ENCODE measurements around the gene ANLN.

ANLN gene

DNA sequence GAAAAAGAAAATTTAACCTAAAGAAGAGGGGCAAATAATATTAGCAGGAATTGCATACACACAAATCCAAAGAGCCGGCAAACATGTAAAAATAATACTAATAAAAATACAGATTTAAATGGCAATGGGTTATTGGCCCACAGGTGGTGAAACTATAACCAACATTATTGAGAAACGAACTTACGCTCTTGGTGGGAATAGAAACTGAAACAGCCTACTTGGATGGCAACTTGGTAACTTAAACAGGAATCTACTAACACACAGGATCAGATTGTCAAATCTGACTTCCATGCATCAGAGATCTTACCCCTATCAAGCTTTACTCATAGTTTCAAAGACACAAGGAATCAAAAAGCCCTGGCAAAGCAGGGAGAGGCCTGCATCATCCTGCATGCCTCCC, 66.5 kb downstream of the ANLN start:
- Histone ChIP-seq H3K36me3 (ENCODE audit: insufficient read depth, low read length) (peaks cover 36% of the 10 kb centered on the region; the same call in 1 of the 2 replicates), H3K9me3 (ENCODE audit: insufficient read depth, low read depth, low read length) (no peaks in the 10 kb centered on the region), H3K9ac (ENCODE audit: low read depth, low read length, poor library complexity, severe bottlenecking) (no peak overlapping the region), H3F3A (ENCODE audit: low read depth) (no peaks in the 10 kb centered on the region), H3K4me3 (ENCODE audit: low read length, poor library complexity, severe bottlenecking) (no peak overlapping the region), H2AFZ (ENCODE audit: low read length) (no peak overlapping the region), H3K9me2 (replicated peaks; ENCODE audit: low read depth, low read length) (no peaks in the 10 kb centered on the region), H3K4me2 (ENCODE audit: low read depth, low read length, poor library complexity, severe bottlenecking) (no peak overlapping the region), H3K27me3 (ENCODE audit: insufficient read depth, low read length, poor library complexity, severe bottlenecking) (no peaks in the 10 kb centered on the region), H3K4me1 (ENCODE audit: insufficient read depth, low read length, poor library complexity, severe bottlenecking) (no peaks in the 10 kb centered on the region), H4K20me1 (ENCODE audit: insufficient read depth, low read length, poor library complexity, severe bottlenecking) (no peaks in the 10 kb centered on the region), H3K79me2 (ENCODE audit: insufficient read depth, low read length) (no peaks in the 10 kb centered on the region)
- no peak for TF ChIP-seq EZH2phosphoT487 (IDR thresholded peaks at IDR 0.05; ENCODE audit: borderline replicate concordance)
- no peak for TF ChIP-seq CTCF (conservative IDR thresholded peaks at IDR 0.05; ENCODE audit: low read length)

DNA sequence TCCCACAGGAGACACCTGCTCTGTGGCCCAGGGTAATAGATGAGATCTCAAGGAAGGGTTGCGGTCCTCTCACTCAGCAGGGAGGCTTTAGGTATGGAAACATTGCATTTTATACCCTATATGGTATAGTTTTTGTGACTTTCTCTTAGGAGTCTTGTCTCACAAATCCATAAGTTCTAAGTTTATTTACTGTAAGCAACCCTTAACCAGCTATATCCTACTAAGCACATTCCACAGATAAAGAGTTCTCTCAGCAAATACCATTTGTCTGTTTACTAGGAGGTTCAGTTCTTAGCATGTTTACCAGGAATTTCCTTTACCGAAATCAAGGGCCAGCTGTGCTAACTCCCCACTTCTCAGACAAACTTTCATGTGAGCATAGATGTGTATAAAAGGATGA, 66.9 kb downstream of the ANLN start:
- Histone ChIP-seq H3K9me2 (replicated peaks; ENCODE audit: low read depth, low read length) (no peaks in the 10 kb centered on the region), H3K79me2 (ENCODE audit: insufficient read depth, low read length) (no peaks in the 10 kb centered on the region), H3F3A (ENCODE audit: low read depth) (no peaks in the 10 kb centered on the region), H3K27me3 (ENCODE audit: insufficient read depth, low read length, poor library complexity, severe bottlenecking) (no peaks in the 10 kb centered on the region), H3K4me1 (ENCODE audit: insufficient read depth, low read length, poor library complexity, severe bottlenecking) (no peaks in the 10 kb centered on the region), H3K4me3 (ENCODE audit: low read length, poor library complexity, severe bottlenecking) (no peak overlapping the region), H3K36me3 (ENCODE audit: insufficient read depth, low read length) (peaks cover 32% of the 10 kb centered on the region; the same call in 1 of the 2 replicates), H3K9me3 (ENCODE audit: insufficient read depth, low read depth, low read length) (no peaks in the 10 kb centered on the region), H3K4me2 (ENCODE audit: low read depth, low read length, poor library complexity, severe bottlenecking) (no peak overlapping the region), H3K9ac (ENCODE audit: low read depth, low read length, poor library complexity, severe bottlenecking) (no peak overlapping the region), H2AFZ (ENCODE audit: low read length) (no peak overlapping the region), H4K20me1 (ENCODE audit: insufficient read depth, low read length, poor library complexity, severe bottlenecking) (no peaks in the 10 kb centered on the region)
- TF ChIP-seq CTCF (conservative IDR thresholded peaks at IDR 0.05; ENCODE audit: low read length) (no peak), EZH2phosphoT487 (IDR thresholded peaks at IDR 0.05; ENCODE audit: borderline replicate concordance) (no peak)

DNA sequence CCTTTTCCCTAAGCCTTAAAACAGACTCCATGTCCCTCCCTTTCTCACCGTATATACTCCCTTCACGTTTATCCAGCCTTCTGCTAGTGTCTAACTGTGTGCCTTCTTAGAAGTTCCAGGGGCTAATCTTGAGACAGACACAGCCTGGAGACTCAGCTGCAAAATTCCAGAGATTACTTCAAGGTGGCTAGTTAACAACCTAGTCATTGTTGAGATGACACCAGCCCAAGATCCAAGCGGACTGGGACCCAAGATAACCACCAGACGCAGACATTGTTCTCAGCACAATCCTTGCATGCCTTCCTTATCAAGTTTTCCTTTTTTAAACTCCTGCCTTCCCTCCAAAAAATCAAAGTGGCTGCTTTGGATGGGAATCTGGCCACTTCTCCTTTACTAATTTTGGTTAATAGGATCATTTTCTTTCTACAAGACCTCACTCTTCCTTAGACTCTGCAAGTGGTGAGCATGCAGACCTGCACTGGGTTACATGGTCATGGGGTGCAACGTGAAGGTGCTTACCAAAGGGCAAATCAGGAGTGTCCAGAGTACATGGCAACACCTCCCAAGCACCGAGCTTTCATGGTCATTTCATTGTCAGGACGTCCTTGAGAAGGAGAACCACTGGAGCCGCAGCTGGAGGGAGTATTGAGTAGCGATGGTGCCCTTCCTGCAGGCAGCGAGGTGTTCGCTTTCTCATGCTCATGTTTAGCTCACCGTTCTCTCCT, 69.7 kb downstream of the ANLN start:
- TF ChIP-seq CTCF (conservative IDR thresholded peaks at IDR 0.05; ENCODE audit: low read length) (no peak), EZH2phosphoT487 (IDR thresholded peaks at IDR 0.05; ENCODE audit: borderline replicate concordance) (no peak)
- no peak overlapping the region for H3K9ac ChIP-seq (ENCODE audit: low read depth, low read length, poor library complexity, severe bottlenecking)

More for the DNA sequence above, 69.7 kb downstream of the ANLN start:
- H3K9me3 ChIP-seq (ENCODE audit: insufficient read depth, low read depth, low read length) = no peaks in the 10 kb centered on the region
- no peaks in the 10 kb centered on the region for H3K4me1 ChIP-seq (ENCODE audit: insufficient read depth, low read length, poor library complexity, severe bottlenecking)
- H3K36me3 ChIP-seq (ENCODE audit: insufficient read depth, low read length) = peaks cover 6% of the 10 kb centered on the region; the same call in 1 of the 2 replicates
- H3K4me2 ChIP-seq (ENCODE audit: low read depth, low read length, poor library complexity, severe bottlenecking) = no peak overlapping the region
- no peak overlapping the region for H2AFZ ChIP-seq (ENCODE audit: low read length)
- no peaks in the 10 kb centered on the region for H4K20me1 ChIP-seq (ENCODE audit: insufficient read depth, low read length, poor library complexity, severe bottlenecking)
- H3K79me2 ChIP-seq (ENCODE audit: insufficient read depth, low read length) = no peaks in the 10 kb centered on the region
- no peaks in the 10 kb centered on the region for H3F3A ChIP-seq (ENCODE audit: low read depth)
- no peaks in the 10 kb centered on the region for H3K9me2 ChIP-seq (replicated peaks; ENCODE audit: low read depth, low read length)
- H3K4me3 ChIP-seq (ENCODE audit: low read length, poor library complexity, severe bottlenecking) = no peak overlapping the region
- no peaks in the 10 kb centered on the region for H3K27me3 ChIP-seq (ENCODE audit: insufficient read depth, low read length, poor library complexity, severe bottlenecking)

Data from Loucy (cell line).